ELF-1 (cell line): Measurements from ENCODE around the gene BBS4.
A peak's percentile ranks its signal among the peaks of the same experiment; 100 is the strongest.

Experiments
- DNase-seq: peaks from one replicate; pipeline ENCODE4 v3.0.0-alpha.2; 2016; ENCODE audit warnings: low read depth, low spot score

The BBS4 gene

DNA sequence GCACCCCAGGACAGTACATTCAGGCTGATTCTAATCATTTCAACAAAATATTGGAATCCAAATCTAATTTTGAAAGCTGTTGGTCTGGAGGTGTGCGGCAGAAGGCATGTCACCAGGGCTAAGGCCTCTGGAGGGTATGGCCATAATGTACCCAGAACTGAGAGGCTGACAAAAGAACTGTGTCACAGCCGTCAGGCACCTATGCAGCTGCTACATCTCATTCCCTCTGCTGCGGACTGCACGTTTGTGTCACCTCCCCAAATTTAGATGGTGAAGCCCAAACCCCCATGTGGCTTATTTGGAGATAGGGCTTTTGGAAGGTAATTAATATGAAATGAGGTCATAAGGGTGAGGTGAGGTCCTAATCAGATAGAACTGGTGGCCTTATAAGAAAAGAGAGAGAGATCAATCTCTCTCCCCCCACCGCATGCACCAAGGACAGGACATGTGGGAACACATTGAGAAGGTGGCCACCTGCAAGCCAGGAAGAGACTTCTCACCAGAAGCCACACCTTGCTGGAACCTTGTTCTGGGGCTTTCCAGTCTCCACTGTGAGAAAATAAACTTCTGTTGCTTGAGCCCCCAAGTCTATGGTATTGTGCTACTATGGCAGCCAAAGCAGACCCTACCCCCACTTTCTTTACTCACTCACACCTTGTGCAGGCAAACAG lies 74.7 kb downstream of the BBS4 start:
- no peak for DNase-seq

DNA sequence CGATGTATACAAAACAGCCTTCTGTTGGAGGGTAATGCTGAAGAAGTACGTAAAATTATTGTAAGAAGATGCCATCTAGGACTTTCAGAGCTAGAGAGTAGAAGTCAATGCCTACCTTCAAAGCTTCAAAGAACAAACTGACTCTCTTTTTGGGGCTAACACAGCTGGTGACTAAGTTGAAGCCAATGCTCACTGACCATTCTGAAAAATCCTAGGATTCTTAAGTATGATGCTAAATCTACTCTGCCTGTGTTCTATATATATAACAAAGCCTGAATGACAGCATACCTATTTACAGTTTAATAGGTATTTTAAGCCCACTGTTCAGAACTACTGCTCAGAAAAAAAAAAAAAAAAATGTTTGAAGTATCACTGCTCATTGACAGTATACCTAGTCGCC lies 78.6 kb downstream of the BBS4 start:
- DNase-seq = no peak

DNA sequence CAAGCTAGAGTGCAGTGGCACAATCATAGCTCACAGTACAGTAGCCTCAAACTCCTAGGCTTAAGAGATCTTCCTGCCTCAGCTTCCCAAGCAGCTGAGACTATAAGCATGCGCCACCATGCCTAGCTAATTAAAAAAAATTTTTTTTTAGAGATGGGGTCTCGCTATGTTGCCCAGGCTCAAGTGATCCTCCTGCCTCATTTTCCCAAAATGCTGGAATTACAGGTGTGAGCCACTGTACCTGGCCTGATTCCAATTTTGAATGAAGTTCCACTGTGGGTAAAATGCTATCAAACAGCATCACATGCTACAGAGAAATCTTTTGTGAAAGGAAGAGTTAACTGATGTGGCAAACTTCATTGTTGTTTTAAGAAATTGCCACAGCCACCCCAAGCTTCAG lies 80.0 kb downstream of the BBS4 start:
- DNase-seq = no peak

DNA sequence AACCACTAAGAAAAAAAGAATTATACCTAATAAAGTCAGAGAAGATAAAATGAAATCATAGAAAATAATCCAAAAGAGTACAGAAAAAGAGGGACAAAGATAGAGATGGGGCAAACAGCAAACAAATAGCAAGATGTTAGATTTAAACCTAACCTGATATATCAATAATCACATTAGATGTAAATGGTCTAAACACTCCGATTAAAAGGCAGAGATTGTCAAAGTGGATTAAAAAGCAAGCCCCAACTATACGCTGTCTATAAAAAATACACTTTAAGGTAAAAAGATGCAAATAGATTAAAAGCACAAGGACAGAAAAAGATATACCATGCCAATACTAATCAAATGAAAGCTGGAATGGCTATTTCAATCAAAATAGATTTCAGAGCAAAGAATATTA lies 80.8 kb downstream of the BBS4 start:
- DNase-seq = no peak

DNA sequence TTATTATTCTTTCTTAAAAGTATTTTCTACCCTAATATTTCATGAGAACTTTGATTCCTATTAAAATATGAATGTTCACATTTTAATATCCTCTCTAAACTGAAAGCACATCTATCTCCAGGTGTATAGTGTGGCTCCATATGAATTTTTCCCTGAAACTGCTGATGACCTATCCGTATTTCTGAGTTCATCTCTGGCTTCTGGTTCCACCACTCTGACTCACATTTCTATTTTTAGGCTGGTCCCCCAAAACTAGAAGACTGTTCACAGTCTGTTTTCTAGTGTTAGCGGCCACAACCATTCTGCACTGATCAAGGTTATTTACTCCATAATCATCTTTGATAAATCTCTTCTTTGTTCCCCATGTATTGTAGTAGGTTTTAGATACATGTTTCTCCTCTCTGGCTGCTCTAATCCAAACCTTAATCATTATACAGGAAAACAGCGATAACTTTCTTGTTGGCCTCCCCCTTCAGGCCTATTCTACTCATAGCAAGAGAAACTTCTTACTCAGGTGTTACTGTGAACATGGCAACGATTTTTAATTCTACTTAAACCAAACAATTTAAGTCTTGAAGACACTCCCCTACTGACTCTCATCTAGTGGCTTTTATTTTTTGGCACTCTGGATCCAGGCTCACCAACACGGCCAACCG lies 84.8 kb downstream of the BBS4 start:
- DNase-seq = no peak

DNA sequence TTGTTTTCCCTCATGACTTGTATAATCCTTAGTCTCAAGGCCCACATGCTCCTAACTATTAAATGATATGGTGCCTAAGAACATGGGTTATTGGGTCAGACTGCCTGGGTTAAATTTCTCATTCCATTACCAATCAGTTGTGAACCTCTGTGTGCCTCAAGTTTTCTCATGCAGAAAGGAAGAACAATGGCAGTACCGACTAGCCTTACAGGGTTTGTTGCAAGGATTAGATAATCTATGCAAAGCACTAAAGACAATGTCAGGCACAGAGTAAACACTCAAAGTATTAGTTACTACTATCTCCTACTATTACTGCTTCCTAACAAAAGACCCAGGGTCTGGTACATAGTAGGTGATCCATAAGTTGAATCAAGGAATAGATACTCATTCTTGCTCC lies 85.3 kb downstream of the BBS4 start:
- no peak for DNase-seq

DNA sequence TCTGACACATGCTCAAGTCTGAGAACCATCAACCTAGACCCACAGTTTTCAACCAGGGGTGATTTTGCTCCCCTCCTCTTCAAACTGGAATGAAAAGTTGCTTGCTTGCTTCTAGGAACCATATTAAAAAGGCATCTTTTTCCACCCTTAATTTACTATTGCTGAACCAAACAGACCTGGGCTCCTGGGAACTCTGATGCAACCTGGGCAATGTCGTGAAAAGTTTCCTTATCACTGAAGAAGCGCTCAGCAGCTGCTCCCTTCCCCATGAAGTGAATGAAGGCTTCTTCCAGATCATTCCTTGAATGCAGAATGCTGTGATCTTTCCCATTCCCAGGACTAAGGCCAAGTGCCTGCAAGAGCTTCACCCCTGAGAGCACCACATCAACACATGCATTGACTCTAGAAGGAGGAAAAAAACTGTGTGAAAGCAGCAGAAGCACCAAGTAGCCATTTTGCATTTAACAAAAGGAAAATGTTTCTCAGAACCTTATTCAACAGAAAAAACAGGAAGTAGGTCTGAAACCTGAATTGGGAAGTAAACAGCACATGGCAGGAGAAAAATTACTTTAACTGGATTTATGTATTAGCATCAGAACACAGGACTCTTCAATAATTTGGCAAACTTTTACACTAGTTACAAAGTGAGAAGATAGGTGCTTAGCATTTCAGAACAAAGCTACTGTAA lies 88.8 kb downstream of the BBS4 start:
- no peak for DNase-seq

DNA sequence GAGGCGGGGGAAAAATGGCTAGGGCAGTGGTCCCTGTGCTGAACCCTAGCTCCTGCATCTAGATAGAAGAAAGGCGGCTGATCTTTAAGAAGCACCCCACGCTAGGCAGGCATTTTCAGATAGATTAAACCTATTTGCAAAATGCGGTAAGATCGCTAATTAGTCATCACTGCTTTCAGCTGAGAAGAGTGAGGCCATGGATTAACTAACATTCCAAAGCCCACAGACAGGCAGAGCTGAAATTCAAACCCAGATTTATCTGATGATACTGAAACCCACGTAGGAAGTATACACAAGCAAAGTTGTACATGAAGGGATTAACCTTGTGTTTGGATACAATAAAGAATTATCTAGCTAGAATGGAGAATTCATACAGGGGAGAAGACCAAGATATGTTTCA lies 92.8 kb downstream of the BBS4 start:
- DNase-seq = no peak

DNA sequence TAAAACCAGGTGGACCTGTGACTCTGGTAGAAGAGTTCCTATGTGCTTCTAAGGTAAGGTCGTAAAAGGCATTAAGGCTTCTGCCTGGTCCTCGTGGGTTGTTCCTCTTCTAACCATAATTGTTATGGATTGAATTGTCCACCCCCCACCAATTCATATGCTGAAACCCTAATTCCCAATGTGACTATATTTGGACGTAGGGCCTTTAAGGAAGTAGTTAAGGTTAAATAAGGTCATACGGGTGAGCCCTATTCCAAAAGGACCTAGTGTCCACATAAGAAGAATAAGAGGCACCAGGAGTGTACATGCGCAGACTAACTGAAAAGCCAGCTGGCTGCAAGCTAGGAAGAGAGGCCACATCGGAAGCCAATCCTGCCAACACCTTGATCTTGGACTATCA lies 95.6 kb downstream of the BBS4 start:
- DNase-seq = no peak

DNA sequence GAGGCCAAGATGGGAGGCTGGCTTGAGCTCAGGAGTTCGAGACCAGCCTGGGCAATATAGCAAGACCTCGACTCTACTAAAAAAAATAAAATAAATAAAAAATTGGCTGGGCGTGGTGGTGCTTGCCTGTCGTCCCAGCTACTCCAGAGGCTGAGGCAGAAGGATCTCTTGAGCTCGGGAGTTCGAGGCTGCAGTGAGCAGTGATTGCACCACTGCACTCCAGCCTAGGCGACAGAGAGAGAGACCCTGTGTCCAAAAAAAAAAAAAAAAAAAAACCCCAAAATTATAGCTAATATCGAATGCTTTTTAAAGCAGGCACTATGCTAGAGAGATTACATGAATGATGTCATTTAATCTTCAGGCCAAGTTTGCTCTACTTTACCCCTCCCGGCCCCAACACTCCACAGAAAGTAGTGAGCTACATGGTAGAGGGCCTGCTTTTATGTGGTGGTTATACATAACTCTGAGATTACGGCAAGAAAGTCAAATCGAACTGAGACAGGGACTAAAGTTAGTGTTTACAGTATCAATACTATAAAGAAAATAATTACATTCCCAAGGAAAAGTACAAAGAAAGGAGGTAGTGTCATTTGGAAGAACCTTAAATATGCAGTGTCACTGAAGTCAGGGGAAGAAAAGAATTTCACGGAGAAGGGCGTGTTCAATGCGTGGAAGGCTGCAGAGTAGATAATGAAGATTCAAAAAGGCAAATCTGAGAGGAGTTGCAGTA lies 96.4 kb downstream of the BBS4 start:
- DNase-seq = no peak

DNA sequence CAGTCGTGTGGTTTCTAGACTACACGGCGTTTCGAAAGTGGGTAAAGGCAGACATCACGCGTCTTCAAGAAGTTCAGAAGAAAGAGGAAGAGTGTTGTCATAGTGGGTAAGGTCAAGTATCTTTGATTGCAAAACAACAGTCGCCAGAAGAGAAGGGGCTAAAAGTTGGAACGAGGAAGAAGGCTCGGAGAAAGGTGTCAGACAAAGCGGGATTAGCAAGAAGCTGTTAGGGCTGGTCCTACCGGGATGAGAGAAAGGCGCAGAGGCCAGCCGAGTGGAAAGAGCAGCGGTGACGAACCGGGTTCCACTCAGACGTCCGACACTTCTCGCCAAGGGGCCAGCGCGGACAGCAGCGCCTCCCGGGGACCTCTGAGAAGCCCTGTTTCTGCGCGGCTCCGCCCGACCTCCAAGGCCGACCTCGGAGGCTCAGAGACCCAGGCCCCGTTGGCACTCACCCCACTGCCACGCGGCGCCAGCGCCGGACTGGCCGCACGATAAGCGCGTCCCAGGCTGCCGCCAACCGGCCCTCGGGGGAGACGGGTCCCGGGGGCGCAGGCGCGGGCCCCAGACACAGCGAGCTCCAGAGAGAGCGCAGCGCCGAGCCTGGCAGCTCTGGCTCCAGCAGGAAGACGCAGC lies 97.1 kb downstream of the BBS4 start:
- DNase-seq = no peak

DNA sequence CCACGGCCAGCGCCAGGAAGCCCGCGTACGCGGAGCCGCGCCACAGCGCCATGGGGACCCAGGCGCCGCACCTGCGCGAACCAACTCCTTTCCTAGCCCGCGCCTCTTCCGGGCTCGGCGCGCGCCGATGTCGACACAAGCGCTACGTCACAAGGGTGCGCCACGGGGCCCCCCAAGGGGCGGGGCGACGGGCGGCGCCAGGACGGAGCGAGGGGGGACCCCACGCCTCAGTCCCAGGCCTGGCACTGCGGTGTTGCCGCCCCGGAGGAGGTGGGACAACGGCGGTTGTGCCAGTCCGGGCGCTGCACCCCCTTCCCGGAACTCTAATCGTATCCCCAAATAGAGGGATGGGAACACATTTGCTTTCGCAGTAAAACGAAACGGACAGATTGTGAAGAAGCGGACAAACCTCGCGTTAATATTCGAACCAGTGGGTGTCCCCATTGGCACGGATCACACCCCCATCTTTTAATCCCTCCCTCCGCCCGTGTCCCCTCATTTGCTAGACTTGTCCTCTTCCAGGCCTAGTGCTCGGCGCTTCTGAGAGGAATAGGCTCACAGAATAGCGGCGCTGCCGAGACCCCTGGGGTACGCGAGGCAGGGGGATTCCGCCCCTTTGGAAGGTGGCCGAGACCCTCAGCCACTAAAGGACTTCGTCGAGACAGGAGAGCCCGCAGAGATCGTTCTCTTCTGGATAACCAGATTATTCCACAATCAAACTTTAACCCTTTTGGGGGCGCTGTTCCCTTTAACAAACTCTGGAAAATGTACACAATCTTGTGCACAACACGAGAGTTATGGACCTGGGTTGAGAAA lies 97.8 kb downstream of the BBS4 start, which contains the start of gene ADPGK:
Gene ADPGK (minus strand): TSS at position 119 of the 816 bp plus-strand sequence. CDS start 67 bp downstream, at position 52.
- DNase-seq = peak; percentile 91

DNA sequence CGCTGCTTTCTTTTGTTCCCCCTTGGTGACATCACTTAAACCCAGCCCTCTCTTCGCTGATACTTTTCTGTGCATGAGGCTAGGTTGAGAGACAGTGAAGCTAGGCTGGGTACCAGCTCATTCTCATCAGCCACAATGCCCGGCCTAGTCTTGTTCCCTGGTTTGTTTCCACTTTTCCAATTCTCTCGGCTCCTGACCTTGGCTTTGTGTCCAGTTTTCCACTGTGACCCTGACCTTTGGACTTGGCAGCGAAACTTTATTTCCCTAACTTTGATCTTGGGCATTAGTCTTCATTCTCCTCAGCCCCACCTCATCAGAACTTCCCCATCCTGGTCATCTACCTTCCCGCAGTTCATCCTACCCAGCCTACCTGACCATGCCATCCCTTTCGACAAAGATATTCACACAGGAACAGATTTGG lies 98.5 kb downstream of the BBS4 start:
- DNase-seq = no peak

DNA sequence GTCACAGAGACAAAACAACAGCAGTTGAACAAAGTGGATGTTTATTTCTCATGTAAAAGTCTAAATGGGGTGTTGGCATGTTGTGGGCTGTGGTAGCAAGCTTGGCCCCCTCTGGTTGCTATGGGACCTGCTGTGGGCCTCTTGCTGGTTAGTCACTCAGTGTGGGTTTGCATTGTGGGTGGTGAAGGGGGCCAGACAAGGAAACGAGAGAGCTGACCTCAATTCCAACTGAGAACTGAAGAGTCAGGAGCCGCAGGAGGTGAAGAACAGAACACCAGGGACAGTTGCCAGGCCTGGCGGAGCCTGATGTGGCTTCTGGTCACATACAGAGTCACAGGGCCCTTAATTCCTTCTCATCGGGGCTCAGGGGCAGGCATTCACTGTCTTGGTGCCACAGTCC lies 99.4 kb downstream of the BBS4 start:
- DNase-seq = peak; percentile 17

DNA sequence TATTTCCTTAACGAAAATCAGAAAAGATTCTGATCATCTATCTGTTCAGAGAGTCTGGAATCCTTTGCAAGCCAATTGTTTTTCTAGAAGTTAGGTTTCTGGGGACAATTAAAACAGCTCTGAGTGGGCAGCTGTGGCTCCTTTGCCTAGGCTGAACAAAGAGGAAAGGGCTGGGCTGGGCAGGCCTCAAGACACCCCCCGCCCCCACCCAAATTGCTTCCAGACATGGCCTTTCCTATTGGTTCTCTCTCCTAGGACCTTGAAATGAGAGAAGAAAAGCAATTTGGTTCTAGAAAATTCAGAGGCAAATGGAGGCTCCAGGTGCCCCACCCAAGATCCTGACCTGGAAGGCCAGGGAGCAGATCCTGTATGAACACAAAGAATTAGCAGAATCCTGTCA lies 99.8 kb downstream of the BBS4 start:
- DNase-seq = no peak

DNA sequence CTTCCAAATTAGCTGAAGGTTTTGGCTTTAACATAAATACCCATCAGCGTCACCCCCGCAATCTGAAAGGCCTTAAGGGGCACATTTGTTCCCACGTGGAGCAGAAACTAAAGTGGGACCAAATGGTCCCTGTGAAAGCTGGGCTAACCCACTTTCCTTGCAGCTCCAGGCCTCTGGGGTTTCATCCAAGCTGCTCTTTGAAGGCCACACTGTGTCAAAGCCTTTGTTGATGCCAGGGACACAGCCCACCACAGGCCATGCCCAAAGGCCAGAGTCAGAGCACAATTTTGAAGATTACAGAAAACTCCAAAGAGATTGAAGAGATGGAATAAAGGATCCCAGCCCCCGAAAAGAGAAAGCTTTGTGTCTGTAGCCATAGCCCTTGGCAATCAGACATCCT lies 100.2 kb downstream of the BBS4 start:
- DNase-seq = peak; percentile 6

DNA sequence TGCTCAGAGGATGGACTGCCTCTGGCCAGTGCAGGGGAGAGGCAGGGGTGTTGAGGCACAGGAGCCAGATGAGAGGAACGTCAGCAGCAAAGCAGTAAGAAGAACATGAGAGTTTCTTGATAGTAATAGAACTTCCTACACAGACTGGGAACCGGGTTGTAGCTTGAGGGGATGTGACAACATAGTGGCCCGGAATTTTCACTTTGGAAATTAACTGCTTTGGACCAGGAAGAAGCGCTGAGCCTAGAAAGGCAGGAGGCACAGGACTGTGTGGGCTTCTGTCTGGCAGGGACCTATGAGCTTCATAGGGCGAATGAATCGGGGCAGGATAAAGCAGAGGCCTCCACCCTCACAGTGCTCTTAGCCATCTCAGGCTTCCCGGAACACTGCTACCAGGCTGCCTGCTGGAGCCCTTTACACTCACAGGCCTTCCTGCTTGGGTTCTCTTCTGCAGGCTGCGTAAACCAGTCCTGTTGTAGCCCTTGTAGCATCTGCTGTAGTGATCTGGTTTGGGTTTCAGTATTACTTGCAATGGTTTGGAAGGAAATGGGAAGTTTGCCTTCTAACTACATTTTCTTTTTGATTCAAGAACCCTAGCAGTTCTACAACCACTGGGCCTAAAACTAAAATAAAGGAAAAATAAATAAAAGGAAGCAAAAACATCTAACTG lies 100.8 kb downstream of the BBS4 start:
- DNase-seq = peak; percentile 10

DNA sequence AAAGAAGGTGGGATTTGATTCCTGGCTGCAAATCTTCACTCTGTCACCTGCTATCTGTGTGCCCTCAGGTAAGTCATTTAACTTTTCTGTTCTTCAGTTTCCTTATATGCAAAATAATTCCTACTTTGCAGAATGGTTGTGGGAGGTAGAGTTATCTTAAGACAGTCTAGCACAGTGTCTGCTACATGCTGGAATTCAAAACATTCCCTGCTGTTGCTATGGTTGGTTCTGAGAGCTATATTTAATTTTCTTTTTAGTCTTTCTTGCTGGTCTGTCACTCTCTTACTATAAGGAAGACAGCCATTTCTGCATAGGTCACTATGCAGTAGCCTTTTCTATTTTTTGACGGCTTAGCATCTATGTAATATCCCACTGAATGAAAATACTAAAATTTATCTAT lies 101.5 kb downstream of the BBS4 start:
- DNase-seq = no peak
